Keratinocyte (primary cell): ENCODE data around the gene ALDH1L1.

ENCODE experiments used
- CTCF ChIP-seq, 3 experiments: IDR thresholded peaks in 1 of 3; conservative IDR thresholded peaks in 1 of 3; optimal IDR thresholded peaks in 1 of 3; 2 replicates in 2 of 3; 3 replicates in 1 of 3; pipeline versions ENCODE3 to v1.5.1; 2011; ENCODE audit warnings: low read length in 3 of 3, mild to moderate bottlenecking in 3 of 3, moderate library complexity in 2 of 3, control low read depth in 1 of 3, inconsistent platforms in 1 of 3; ENCODE audit not compliant: insufficient read depth in 2 of 3; ENCODE audit errors: extremely low read depth in 1 of 3
- EZH2 ChIP-seq: IDR thresholded peaks from one replicate; pipeline ENCODE4 v1.6.1; 2012; ENCODE audit warnings: inconsistent platforms, mild to moderate bottlenecking, low read length, moderate library complexity

DNA sequence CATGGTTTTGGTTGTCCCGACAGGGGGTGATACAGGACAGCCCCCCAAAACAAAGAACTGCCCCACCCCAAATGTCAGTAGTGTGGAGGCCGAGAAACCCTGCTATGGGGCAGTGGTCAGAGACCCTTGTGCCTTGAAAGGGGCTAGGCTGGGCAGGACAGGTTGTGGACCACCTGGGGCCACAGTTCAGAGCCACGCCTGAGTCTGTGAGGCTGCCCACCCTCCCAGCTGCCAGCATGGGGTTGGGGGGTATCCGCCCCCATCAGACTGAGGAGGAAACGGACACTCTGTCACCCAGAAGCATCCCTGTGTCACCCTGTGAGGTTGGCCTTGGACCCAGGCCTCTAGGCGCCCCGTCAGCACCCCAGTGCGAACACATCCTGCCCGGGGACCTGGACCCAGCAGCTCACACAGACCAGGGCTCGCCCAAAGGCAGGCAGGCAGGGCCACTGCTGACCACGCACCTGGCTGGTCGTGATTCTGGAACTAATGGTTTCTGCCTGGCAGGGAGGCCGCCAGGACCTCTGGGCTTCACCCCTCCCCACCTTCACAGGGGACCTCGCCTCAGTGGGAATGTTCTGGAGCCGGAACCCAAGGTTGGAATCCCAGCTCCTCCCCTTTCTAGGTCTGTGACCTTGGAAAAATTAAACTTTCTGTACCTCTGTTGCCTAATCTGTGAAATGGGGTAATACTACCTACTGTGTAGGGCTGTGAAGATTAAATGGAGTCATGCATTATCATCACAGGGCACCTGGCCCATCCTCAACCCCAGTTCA is 97.8 kb downstream of the ALDH1L1 start:
- TF ChIP-seq CTCF (optimal IDR thresholded peaks at IDR 0.05 in 1 of 3, IDR thresholded peaks at IDR 0.05 in 1 of 3, conservative IDR thresholded peaks at IDR 0.05 in 1 of 3; ENCODE audit: extremely low read depth in 1 of 3, insufficient read depth in 2 of 3, low read length in 3 of 3) (no peak), EZH2 (no peak)
